Calu3 (cell line): ENCODE data around the gene ACP7. TPM values are rescaled to one million over a fixed set of nuclear protein-coding genes. Genes with fewer than 3 reads are reported as not detected.

Experiments
- BruUV-seq: library from RNA; stranded (reverse); fragments of 400-500 nt; replicated peaks from 2 replicates; lab custom pipeline; 2021; lab: Mats Ljungman, UMichigan
- CTCF ChIA-PET: fragments of 300-600 bp; sonication (Branson Sonifier 250); formaldehyde crosslinking; loops from one replicate; lab custom pipeline; 2022; ENCODE audit warnings: antibody characterized with exemption; lab: Charles Lee
- DNase-seq: peaks from one replicate; pipeline ENCODE4 v3.0.0; 2022
- H3K27ac Mint-ChIP-seq: one replicate; pipeline ENCODE4 v1.8.0; 2022; ENCODE audit warnings: mixed read lengths; ENCODE audit not compliant: unreplicated experiment
- H3K27me3 Mint-ChIP-seq: one replicate; pipeline ENCODE4 v1.8.0; 2022; ENCODE audit warnings: mixed read lengths; ENCODE audit not compliant: unreplicated experiment
- H3K36me3 Mint-ChIP-seq: one replicate; pipeline ENCODE4 v1.8.0; 2022; ENCODE audit warnings: mild to moderate bottlenecking, moderate library complexity, mixed read lengths; ENCODE audit not compliant: insufficient read depth, unreplicated experiment
- H3K4me1 Mint-ChIP-seq: one replicate; pipeline ENCODE4 v1.8.0; 2022; ENCODE audit warnings: mild to moderate bottlenecking, low read depth, mixed read lengths; ENCODE audit not compliant: unreplicated experiment
- H3K4me3 Mint-ChIP-seq: one replicate; pipeline ENCODE4 v1.8.0; 2022; ENCODE audit warnings: mild to moderate bottlenecking, low read depth, moderate library complexity, mixed read lengths; ENCODE audit not compliant: unreplicated experiment
- H3K9me3 Mint-ChIP-seq: one replicate; pipeline ENCODE4 v1.8.0; 2022; ENCODE audit warnings: low read depth, mixed read lengths; ENCODE audit not compliant: unreplicated experiment
- CTCF ChIP-seq: fragments of 200-600 bp; IDR thresholded peaks from one replicate; pipeline ENCODE4 v1.8.0; 2022; ENCODE audit warnings: antibody characterized with exemption; ENCODE audit not compliant: unreplicated experiment
- intact Hi-C: fragments of 100-400 bp; cut with micrococcal nuclease; formaldehyde crosslinking; loops from one replicate; pipeline ENCODE4 v1.10.0; 2022; ENCODE audit not compliant: unreplicated experiment
- total RNA-seq: library from RNA; stranded (reverse); gene quantifications from 2 replicates; pipeline ENCODE4 v1.2.3, GENCODE V29; 2022

ACP7 gene
- total RNA-seq, 1 experiment from 2014 or later, result 9.5 TPM

DNA sequence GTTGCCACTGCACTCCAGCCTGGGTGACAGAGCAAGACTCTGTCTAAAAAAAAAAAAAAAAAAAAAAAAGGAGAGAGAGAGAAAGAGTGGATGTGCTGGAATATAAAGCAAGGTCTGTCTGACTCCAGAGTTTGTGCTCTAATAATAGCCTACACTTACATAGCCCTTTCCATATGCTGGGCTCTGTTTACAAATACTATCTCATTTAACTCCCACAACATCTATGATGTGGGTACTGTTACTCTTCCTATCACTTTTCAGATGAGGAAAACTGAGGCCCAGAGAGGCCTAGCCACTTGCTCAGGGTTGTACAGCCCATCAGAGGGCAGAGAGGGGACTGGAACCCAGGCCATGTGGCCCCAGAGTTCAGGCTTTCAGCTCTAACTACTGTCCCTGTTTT, 25.5 kb downstream of the ACP7 start:
- DNase-seq, result no peak
- no peaks in the 10 kb centered on the region for H3K27me3 Mint-ChIP-seq
- no TSS peak for BruUV-seq
- H3K4me3 Mint-ChIP-seq, result no peak overlapping the region
- H3K4me1 Mint-ChIP-seq, result peaks cover 33% of the 10 kb centered on the region
- TF ChIP-seq CTCF, result no peak
- intact Hi-C loops, result loop anchor here (1.0 to 5.0 kb wide), 2 partner anchors 57 to 219 kb away; no protein-coding TSS in a partner anchor
- no peaks in the 10 kb centered on the region for H3K9me3 Mint-ChIP-seq
- peaks cover 33% of the 10 kb centered on the region for H3K36me3 Mint-ChIP-seq
- H3K27ac Mint-ChIP-seq, result no peak overlapping the region
- CTCF ChIA-PET, result interaction anchor here (0.7 kb wide), 2 partner anchors 27 to 1617 kb away, joined by 3 to 4 read pairs; no protein-coding TSS in a partner anchor

- H3K36me3 Mint-ChIP-seq, result peaks cover 33% of the 10 kb centered on the region
- H3K4me1 Mint-ChIP-seq, result peaks cover 33% of the 10 kb centered on the region
- intact Hi-C loops, result loop anchor here (1.0 to 5.0 kb wide), 2 partner anchors 58 to 218 kb away; no protein-coding TSS in a partner anchor
- H3K4me3 Mint-ChIP-seq, result no peak overlapping the region
- no peaks in the 10 kb centered on the region for H3K9me3 Mint-ChIP-seq
- BruUV-seq, result no TSS peak
- peak; percentile 91 for DNase-seq
- H3K27me3 Mint-ChIP-seq, result no peaks in the 10 kb centered on the region
- peak; percentile 95 for TF ChIP-seq CTCF
- peak overlapping the region; percentile 46 for H3K27ac Mint-ChIP-seq
- CTCF ChIA-PET, result interaction anchor here (1.8 kb wide), 1 partner anchor 148 kb away, joined by 5 read pairs; no protein-coding TSS in a partner anchor
These were observed 26.2 kb downstream of the ACP7 start for GRCh38 chr19:39110263-39110967.

DNA sequence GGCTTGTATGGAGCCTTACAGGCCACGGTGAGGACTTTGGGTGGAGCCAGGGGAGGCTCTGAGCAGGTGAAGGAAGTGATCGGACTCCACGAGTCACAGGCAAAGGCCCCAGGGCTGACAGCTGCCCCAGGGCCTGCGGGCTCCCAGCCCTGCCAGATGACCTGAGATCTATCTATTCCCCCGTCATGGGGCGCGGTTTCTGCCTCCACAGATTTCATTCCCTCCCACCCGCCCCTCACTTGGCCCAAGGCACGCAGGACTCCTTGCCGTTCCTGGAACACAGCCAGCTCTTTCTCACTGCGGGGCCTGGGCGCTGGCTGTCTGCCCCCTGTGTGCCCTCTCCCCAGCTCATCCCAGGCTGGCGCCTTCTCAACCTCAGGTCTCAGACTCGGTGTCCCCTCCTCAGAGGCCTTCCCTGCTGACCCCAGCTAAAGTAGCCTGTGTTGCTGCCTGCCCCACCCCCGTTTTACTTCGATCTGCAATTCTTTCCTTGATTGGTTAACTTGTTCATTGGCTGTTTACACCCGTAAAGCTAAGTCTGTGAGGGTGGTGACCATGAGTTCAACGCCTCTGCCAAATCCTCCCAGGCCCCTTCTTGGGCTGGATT, 27.5 kb downstream of the ACP7 start:
- no peak for TF ChIP-seq CTCF
- BruUV-seq, result no TSS peak
- peak overlapping the region; percentile 50 for H3K4me3 Mint-ChIP-seq
- CTCF ChIA-PET, result interaction anchor here (0.5 to 1.8 kb wide), 10 partner anchors 10 to 877 kb away, joined by 3 to 12 read pairs (median 4); no protein-coding TSS in a partner anchor
- H3K36me3 Mint-ChIP-seq, result peaks cover 33% of the 10 kb centered on the region
- no peaks in the 10 kb centered on the region for H3K27me3 Mint-ChIP-seq
- DNase-seq, result peak; percentile 63
- intact Hi-C loops, result loop anchor here (5.0 kb wide), 1 partner anchor 59 kb away; no protein-coding TSS in a partner anchor
- no peaks in the 10 kb centered on the region for H3K9me3 Mint-ChIP-seq
- H3K27ac Mint-ChIP-seq, result peak overlapping the region; percentile 77
- H3K4me1 Mint-ChIP-seq, result peaks cover 33% of the 10 kb centered on the region

GRCh38 chr19:39112338-39112890, 28.2 kb downstream of the ACP7 start:
- peak; percentile 88 for DNase-seq
- H3K4me1 Mint-ChIP-seq, result peaks cover 33% of the 10 kb centered on the region
- no TSS peak for BruUV-seq
- intact Hi-C loops, result loop anchor here (5.0 kb wide), 1 partner anchor 60 kb away; no protein-coding TSS in a partner anchor
- no peaks in the 10 kb centered on the region for H3K9me3 Mint-ChIP-seq
- no peak for TF ChIP-seq CTCF
- CTCF ChIA-PET, result interaction anchor here (0.6 to 1.7 kb wide), 10 partner anchors 10 to 230 kb away, joined by 3 to 12 read pairs (median 4); partner anchors contain the start of gene SAMD4B
- peaks cover 27% of the 10 kb centered on the region for H3K36me3 Mint-ChIP-seq
- peak overlapping the region; percentile 77 for H3K27ac Mint-ChIP-seq
- H3K4me3 Mint-ChIP-seq, result peak overlapping the region; percentile 50
- H3K27me3 Mint-ChIP-seq, result no peaks in the 10 kb centered on the region
